Subcutaneous adipose tissue (tissue), 4 donors: ENCODE measurements around the gene CKS2. TPM values are rescaled to one million over a fixed set of nuclear protein-coding genes. Genes with fewer than 3 reads are reported as not detected.

Experiments
- total RNA-seq, 4 donors: library from RNA; depleted of rRNA; stranded (reverse); fragments of >200 nt; gene quantifications; one replicate each; pipeline ENCODE4 v1.1.0, GENCODE V29; 2016
- TF ChIP-seq, protein P1 (sequence below): fragments of 450-650 bp; IDR thresholded peaks from one replicate; pipeline ENCODE4 v1.5.1; 2016; ENCODE audit warnings: low read depth, mild to moderate bottlenecking, control low read depth, antibody characterized with exemption, moderate library complexity

Gene CKS2
- total RNA-seq, 4 donors from 2014 or later: 2.3 to 31.8 (median 22.0) TPM

DNA sequence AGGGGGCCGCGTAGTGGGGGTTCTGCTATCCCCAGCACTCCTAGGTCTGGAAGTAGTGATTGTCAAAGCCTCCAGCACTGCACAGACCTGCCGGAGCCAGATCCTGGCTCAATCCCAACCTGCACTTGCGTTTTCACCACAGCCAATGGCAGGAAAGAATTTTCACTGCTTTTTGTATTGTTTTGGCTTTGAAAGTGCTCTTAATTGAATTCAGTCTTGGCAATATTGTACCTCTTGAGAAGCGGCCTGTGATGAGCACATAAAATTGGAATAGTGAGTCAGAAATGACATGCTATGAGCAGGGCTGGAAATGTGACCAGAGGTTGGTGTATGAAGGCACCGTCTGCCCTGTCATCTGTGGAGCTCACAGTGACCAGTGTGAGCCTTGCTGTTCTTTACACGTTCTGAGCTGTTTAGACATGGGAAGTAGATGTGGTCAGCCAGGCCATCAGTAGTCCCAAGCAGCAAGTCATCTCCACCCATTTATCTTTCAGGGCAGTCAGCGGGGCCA, 48.8 kb downstream of the CKS2 start:
- TF ChIP-seq, protein P1, sequence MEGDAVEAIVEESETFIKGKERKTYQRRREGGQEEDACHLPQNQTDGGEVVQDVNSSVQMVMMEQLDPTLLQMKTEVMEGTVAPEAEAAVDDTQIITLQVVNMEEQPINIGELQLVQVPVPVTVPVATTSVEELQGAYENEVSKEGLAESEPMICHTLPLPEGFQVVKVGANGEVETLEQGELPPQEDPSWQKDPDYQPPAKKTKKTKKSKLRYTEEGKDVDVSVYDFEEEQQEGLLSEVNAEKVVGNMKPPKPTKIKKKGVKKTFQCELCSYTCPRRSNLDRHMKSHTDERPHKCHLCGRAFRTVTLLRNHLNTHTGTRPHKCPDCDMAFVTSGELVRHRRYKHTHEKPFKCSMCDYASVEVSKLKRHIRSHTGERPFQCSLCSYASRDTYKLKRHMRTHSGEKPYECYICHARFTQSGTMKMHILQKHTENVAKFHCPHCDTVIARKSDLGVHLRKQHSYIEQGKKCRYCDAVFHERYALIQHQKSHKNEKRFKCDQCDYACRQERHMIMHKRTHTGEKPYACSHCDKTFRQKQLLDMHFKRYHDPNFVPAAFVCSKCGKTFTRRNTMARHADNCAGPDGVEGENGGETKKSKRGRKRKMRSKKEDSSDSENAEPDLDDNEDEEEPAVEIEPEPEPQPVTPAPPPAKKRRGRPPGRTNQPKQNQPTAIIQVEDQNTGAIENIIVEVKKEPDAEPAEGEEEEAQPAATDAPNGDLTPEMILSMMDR: no peak

GRCh38 chr9:89360465-89360864, 49.5 kb downstream of the CKS2 start:
- TF ChIP-seq, protein P1: no peak

- TF ChIP-seq, protein P1: no peak
Observed at GRCh38 chr9:89361031-89361430, 50.0 kb downstream of the CKS2 start.

- TF ChIP-seq, protein P1: no peak
Observed at GRCh38 chr9:89361816-89362646, 51.0 kb downstream of the CKS2 start.

GRCh38 chr9:89362647-89363310, 51.8 kb downstream of the CKS2 start:
- TF ChIP-seq, protein P1: no peak

- TF ChIP-seq, protein P1: no peak
Observed at GRCh38 chr9:89363311-89363670, 52.3 kb downstream of the CKS2 start.
